Panc1 (cell line): ENCODE measurements around the gene TSHZ3. TPM values are rescaled to one million over a fixed set of nuclear protein-coding genes. Genes with fewer than 3 reads are reported as not detected.

Experiments
- ATAC-seq: fragments of 200-7000 bp; cut with Tn5 transposase; 2 replicates; pipeline ENCODE4 v1.9.1; 2020; ENCODE audit warnings: mild to moderate bottlenecking, moderate library complexity
- BruUV-seq: library from RNA; stranded (reverse); fragments of 400-500 nt; replicated peaks from 2 replicates; lab custom pipeline; 2021; lab: Mats Ljungman, UMichigan
- CTCF ChIA-PET: fragments of 300-600 bp; sonication (Branson Sonifier 250); formaldehyde crosslinking; loops from one replicate; lab custom pipeline; 2022; ENCODE audit warnings: antibody characterized with exemption; lab: Charles Lee
- POLR2A ChIA-PET: fragments of 300-600 bp; sonication (Branson Sonifier 250); formaldehyde crosslinking; loops from one replicate; lab custom pipeline; 2022; ENCODE audit warnings: antibody characterized with exemption; lab: Charles Lee
- DNase-seq: peaks from one replicate; pipeline ENCODE4 v3.0.0-alpha.2; 2010; ENCODE audit warnings: low read depth, low spot score
- H3K27ac ChIP-seq: 2 replicates; pipeline ENCODE4 v1.5.1; 2011; ENCODE audit warnings: mild to moderate bottlenecking, low read length, inconsistent platforms
- H3K27me3 ChIP-seq: fragments of 200-500 bp; sonication (Bioruptor generic); 2 replicates; pipeline ENCODE4 v1.6.0; 2014; ENCODE audit warnings: low read length, inconsistent platforms; ENCODE audit not compliant: control insufficient read depth, insufficient read depth
- H3K36me3 ChIP-seq: fragments of 200-500 bp; sonication (Bioruptor generic); 2 replicates; pipeline ENCODE4 v1.5.1; 2014; ENCODE audit warnings: inconsistent platforms, mild to moderate bottlenecking, low read length, moderate library complexity; ENCODE audit not compliant: control insufficient read depth, insufficient read depth
- H3K4me1 ChIP-seq: 2 replicates; pipeline ENCODE4 v1.5.1; 2011; ENCODE audit warnings: inconsistent platforms, mild to moderate bottlenecking, low read length, moderate library complexity; ENCODE audit not compliant: control insufficient read depth, insufficient read depth
- H3K4me3 ChIP-seq, 2 experiments: 2 replicates each; pipeline ENCODE4 v1.5.1; 2011 to 2012; ENCODE audit warnings: low read depth in 2 of 2, low read length in 2 of 2, mild to moderate bottlenecking in 2 of 2, inconsistent platforms in 1 of 2, moderate library complexity in 1 of 2
- H3K9me3 ChIP-seq: fragments of 200-500 bp; sonication (Bioruptor generic); 2 replicates; pipeline ENCODE4 v1.5.1; 2014; ENCODE audit warnings: low read depth, mild to moderate bottlenecking, inconsistent platforms, low read length, moderate library complexity; ENCODE audit not compliant: control insufficient read depth, insufficient read depth
- CTCF ChIP-seq: fragments of 450-650 bp; IDR thresholded peaks from 2 replicates; pipeline ENCODE4 v1.5.1; 2017; ENCODE audit warnings: mild to moderate bottlenecking
- POLR2AphosphoS5 ChIP-seq: IDR thresholded peaks from 2 replicates; pipeline ENCODE4 v1.6.1; 2012; ENCODE audit warnings: mild to moderate bottlenecking, low read depth, low read length, moderate library complexity
- REST ChIP-seq, 2 experiments: IDR thresholded peaks; 2 replicates each; pipeline ENCODE4 v1.6.1; 2011 to 2012; ENCODE audit warnings: low read depth in 2 of 2, control low read depth in 1 of 2, low read length in 1 of 2, mild to moderate bottlenecking in 1 of 2, moderate library complexity in 1 of 2; ENCODE audit not compliant: insufficient read depth in 1 of 2
- SIN3A ChIP-seq: IDR thresholded peaks from 2 replicates; pipeline ENCODE4 v1.6.1; 2012; ENCODE audit warnings: low read depth, mild to moderate bottlenecking, low read length, moderate library complexity, borderline replicate concordance; ENCODE audit not compliant: insufficient read depth
- TCF7L2 ChIP-seq: IDR thresholded peaks from 2 replicates; pipeline ENCODE4 v1.6.1; 2011; ENCODE audit warnings: mild to moderate bottlenecking, low read depth, low read length, inconsistent platforms
- in situ Hi-C: cut with HindIII; loops from 2 replicates; pipeline ENCODE4 v1.10.0; 2016; ENCODE audit warnings: low sequenced_read_pairs, low pct_unique_long_range_greater_than_20kb
- intact Hi-C: fragments of 100-400 bp; cut with micrococcal nuclease; formaldehyde crosslinking; loops from one replicate; pipeline ENCODE4 v1.10.0; 2022; ENCODE audit not compliant: unreplicated experiment
- total RNA-seq: library from RNA; stranded (reverse); gene quantifications from one replicate; pipeline ENCODE4 v1.2.1, GENCODE V29; 2021; ENCODE audit not compliant: unreplicated experiment

Gene TSHZ3
- total RNA-seq, 1 experiment from 2014 or later, result 7.8 TPM

- no peaks in the 10 kb centered on the region for H3K36me3 ChIP-seq
- in situ Hi-C loops, result no loop called here
- no peaks in the 10 kb centered on the region for H3K27me3 ChIP-seq
- no peaks in the 10 kb centered on the region for H3K9me3 ChIP-seq
- no peak for ATAC-seq
- no peak overlapping the region for H3K27ac ChIP-seq
- no peak for DNase-seq
- TF ChIP-seq CTCF (no peak), SIN3A (no peak), POLR2AphosphoS5 (no peak), REST (IDR thresholded peaks at IDR 0.05; ENCODE audit: insufficient read depth in 1 of 2, low read depth in 2 of 2, low read length in 1 of 2) (no peak), TCF7L2 (no peak)
- intact Hi-C loops, result no loop called here
- CTCF ChIA-PET, result interaction anchor here (0.6 kb wide), 1 partner anchor 67 kb away, joined by 3 read pairs; no protein-coding TSS in a partner anchor
- no peak overlapping the region for H3K4me3 ChIP-seq
- no peaks in the 10 kb centered on the region; the same call in 1 of the 2 replicates for H3K4me1 ChIP-seq
- BruUV-seq, result no TSS peak
- POLR2A ChIA-PET, result no interaction called here
Observed at GRCh38 chr19:31315652-31316051, 33.6 kb downstream of the TSHZ3 start.

GRCh38 chr19:31314849-31315629 is 34.2 kb downstream of the TSHZ3 start:
- in situ Hi-C loops (no loop called here), intact Hi-C loops (no loop called here)
- H3K27ac ChIP-seq, result no peak overlapping the region
- no peaks in the 10 kb centered on the region for H3K9me3 ChIP-seq
- H3K4me1 ChIP-seq, result no peaks in the 10 kb centered on the region; the same call in 1 of the 2 replicates
- H3K36me3 ChIP-seq, result no peaks in the 10 kb centered on the region
- H3K27me3 ChIP-seq, result no peaks in the 10 kb centered on the region
- ChIA-PET POLR2A (no interaction called here), CTCF (interaction anchor here (0.6 kb wide), 1 partner anchor 66 kb away, joined by 3 read pairs; no protein-coding TSS in a partner anchor)
- DNase-seq (no peak), ATAC-seq (peak; percentile 59)
- H3K4me3 ChIP-seq, result no peak overlapping the region
- BruUV-seq, result no TSS peak
- TF ChIP-seq REST (IDR thresholded peaks at IDR 0.05; ENCODE audit: insufficient read depth in 1 of 2, low read depth in 2 of 2, low read length in 1 of 2) (no peak), POLR2AphosphoS5 (no peak)
